Natural killer cell (primary cell): ENCODE measurements around the gene TNFSF12. TPM values are rescaled to one million over a fixed set of nuclear protein-coding genes. Genes with fewer than 3 reads are reported as not detected.
A peak's percentile ranks its signal among the peaks of the same experiment; 100 is the strongest.

Source experiments
- ATAC-seq, 3 donors: fragments of 150-1000 bp in 2 of 3; fragments of 200-7000 bp in 1 of 3; cut with Tn5 transposase; 1 replicate in 1 of 3; 2 replicates in 2 of 3; pipeline ENCODE4 v1.10.0; 2021; ENCODE audit warnings: mild to moderate bottlenecking in 2 of 3, moderate library complexity in 2 of 3
- DNase-seq, 2 donors: peaks; one replicate each; pipeline versions ENCODE4 v3.0.0 to v3.0.0-alpha.2; 2013 to 2021; ENCODE audit warnings: mixed read lengths in 1 of 2
- H3K27ac ChIP-seq: one replicate; pipeline ENCODE4 v1.5.1; 2013; ENCODE audit warnings: mild to moderate bottlenecking, low read length
- H3K27me3 ChIP-seq: one replicate; pipeline ENCODE4 v1.6.1; 2013; ENCODE audit warnings: low read length; ENCODE audit not compliant: control insufficient read depth, insufficient read depth
- H3K36me3 ChIP-seq: one replicate; pipeline ENCODE4 v1.6.1; 2013; ENCODE audit warnings: low read length; ENCODE audit not compliant: control insufficient read depth, insufficient read depth
- H3K4me1 ChIP-seq: one replicate; pipeline ENCODE4 v1.6.1; 2013; ENCODE audit warnings: low read length; ENCODE audit not compliant: control insufficient read depth, insufficient read depth
- H3K4me3 ChIP-seq: one replicate; pipeline ENCODE4 v1.5.1; 2013; ENCODE audit warnings: low read length
- H3K9me3 ChIP-seq: one replicate; pipeline ENCODE4 v1.6.1; 2013; ENCODE audit warnings: low read length; ENCODE audit not compliant: control insufficient read depth, insufficient read depth
- H3K27ac Mint-ChIP-seq, 2 donors: one replicate each; pipeline ENCODE4 v1.8.0; 2022; ENCODE audit warnings: mild to moderate bottlenecking in 2 of 2, mixed read lengths in 2 of 2, moderate library complexity in 1 of 2
- H3K27me3 Mint-ChIP-seq, 2 donors: one replicate each; pipeline ENCODE4 v1.8.0; 2022; ENCODE audit warnings: low read depth in 2 of 2, mixed read lengths in 2 of 2
- H3K36me3 Mint-ChIP-seq: one replicate; pipeline ENCODE4 v1.8.0; 2022; ENCODE audit warnings: mixed read lengths
- H3K4me1 Mint-ChIP-seq, 2 donors: one replicate each; pipeline ENCODE4 v1.8.0; 2022; ENCODE audit warnings: mixed read lengths in 2 of 2
- H3K4me3 Mint-ChIP-seq: one replicate; pipeline ENCODE4 v1.8.0; 2022; ENCODE audit warnings: mild to moderate bottlenecking, moderate library complexity, mixed read lengths
- H3K9me3 Mint-ChIP-seq, 2 donors: one replicate each; pipeline ENCODE4 v1.8.0; 2022; ENCODE audit warnings: mixed read lengths in 2 of 2
- CTCF ChIP-seq: fragments of 200-600 bp; IDR thresholded peaks from one replicate; pipeline ENCODE4 v1.8.0; 2022; ENCODE audit warnings: antibody characterized with exemption
- WGBS: methylation state at CpG from one replicate; pipeline ENCODE4 v1.1.7; 2013; ENCODE audit warnings: missing lambda C conversion rate; ENCODE audit not compliant: insufficient coverage; 5-methylcytosine and 5-hydroxymethylcytosine counted together
- intact Hi-C: fragments of 100-400 bp; cut with micrococcal nuclease; formaldehyde crosslinking; loops from one replicate; pipeline ENCODE4 v1.14.2; 2022
- total RNA-seq, 4 donors: library from RNA; stranded (reverse); fragments of 120-200 nt in 1 of 4; gene quantifications; one replicate each; pipeline versions ENCODE4 v1.2.3 to v1.2.4, GENCODE V29; 2013 to 2022

The TNFSF12 gene
- total RNA-seq, 3 donors from 2014 or later (not counting 1 experiment from before 2014, with no cell fraction given), result 49.1 to 62.6 (median 60.3) TPM

GRCh38 chr17:7579001-7579833 lies 30.4 kb downstream of the TNFSF12 start, which contains the start of gene CD68:
Gene CD68 (plus strand): TSS chr17:7579638. CDS start chr17:7579678, 40 bp downstream.
- H3K36me3 Mint-ChIP-seq, result peaks cover 15% of the 10 kb centered on the region
- H3K4me1 ChIP-seq, result peaks cover 75% of the 10 kb centered on the region
- intact Hi-C loops, result no loop called here
- H3K9me3 ChIP-seq, result no peaks in the 10 kb centered on the region
- H3K4me3 ChIP-seq, result peak within 1 kb of the TSS; percentile 0
- peak within 1 kb of the TSS; percentile 71 for H3K27ac ChIP-seq
- peak within 1 kb of the TSS; percentile 69 for H3K4me3 Mint-ChIP-seq
- no peaks in the 10 kb centered on the region for H3K27me3 Mint-ChIP-seq
- WGBS, result 33% methylated on average over 7 of the region's 7 CpGs
- H3K36me3 ChIP-seq, result peaks cover 47% of the 10 kb centered on the region
- TF ChIP-seq CTCF, result no peak
- peak in 1 of 2 donors; percentile 66 for DNase-seq
- peak; percentile 11 to 46 (median 38) for ATAC-seq
- no peaks in the 10 kb centered on the region for H3K27me3 ChIP-seq
- H3K9me3 Mint-ChIP-seq, result no peaks in the 10 kb centered on the region
- peak within 1 kb of the TSS; percentile 93 to 98 for H3K27ac Mint-ChIP-seq
- peaks cover 58 to 65% of the 10 kb centered on the region in 2 donors for H3K4me1 Mint-ChIP-seq

GRCh38 chr17:7579834-7580603 lies 31.2 kb downstream of the TNFSF12 start:
- Mint-ChIP-seq H3K9me3 (no peaks in the 10 kb centered on the region), H3K36me3 (peaks cover 15% of the 10 kb centered on the region), H3K27me3 (no peaks in the 10 kb centered on the region), H3K27ac (peak overlapping the region; percentile 93 to 98), H3K4me3 (peak overlapping the region; percentile 69), H3K4me1 (peaks cover 52 to 65% of the 10 kb centered on the region in 2 donors)
- Histone ChIP-seq H3K4me1 (peaks cover 75% of the 10 kb centered on the region), H3K36me3 (peaks cover 39% of the 10 kb centered on the region), H3K27me3 (no peaks in the 10 kb centered on the region), H3K9me3 (no peaks in the 10 kb centered on the region), H3K4me3 (peak overlapping the region; percentile 0), H3K27ac (peak overlapping the region; percentile 71)
- intact Hi-C loops, result no loop called here
- DNase-seq (peak in 1 of 2 donors; percentile 36), ATAC-seq (peak in 1 of 3 donors; percentile 4)
- no peak for TF ChIP-seq CTCF
- 53% methylated on average over 12 of the region's 12 CpGs for WGBS

- Histone ChIP-seq H3K27ac (peak overlapping the region; percentile 71), H3K9me3 (no peaks in the 10 kb centered on the region), H3K27me3 (no peaks in the 10 kb centered on the region), H3K36me3 (peaks cover 31% of the 10 kb centered on the region), H3K4me3 (peak overlapping the region; percentile 0), H3K4me1 (peaks cover 67% of the 10 kb centered on the region)
- Mint-ChIP-seq H3K9me3 (no peaks in the 10 kb centered on the region), H3K4me3 (peak overlapping the region; percentile 59), H3K27me3 (no peaks in the 10 kb centered on the region), H3K27ac (peak overlapping the region; percentile 93 to 98), H3K36me3 (peaks cover 15% of the 10 kb centered on the region), H3K4me1 (peaks cover 51 to 58% of the 10 kb centered on the region in 2 donors)
- DNase-seq, result no peak
- WGBS, result 87% methylated on average over 23 of the region's 23 CpGs
- ATAC-seq, result no peak
- TF ChIP-seq CTCF, result no peak
- intact Hi-C loops, result no loop called here
These were observed 32.0 kb downstream of the TNFSF12 start for GRCh38 chr17:7580604-7581575.
